GM21515 (cell line): ENCODE data around the gene NRAS.
"Not testable (repeated sequence)": the region's sequence is repeated elsewhere in the genome, so short reads cannot be mapped to it uniquely, and the experiment has no call there.

ENCODE experiments used
- ATAC-seq: cut with Tn5 transposase; IDR thresholded peaks from one replicate; pipeline ENCODE4 v1.9.1; 2021; ENCODE audit not compliant: unreplicated experiment

The NRAS gene

GRCh38 chr1:114716304-114717170, at the start of gene NRAS:
NRAS (minus strand) TSS chr1:114716771; CDS start chr1:114716160, 611 bp downstream.
- peak; percentile 93 for ATAC-seq

GRCh38 chr1:114764689-114765088, 48.1 kb upstream of the NRAS start:
- no peak for ATAC-seq

- ATAC-seq, result no peak
Observed at GRCh38 chr1:114758256-114758832, 41.8 kb upstream of the NRAS start.

GRCh38 chr1:114757455-114758255, 41.1 kb upstream of the NRAS start, which contains the start of gene CSDE1:
CSDE1 (minus strand) TSS chr1:114757984; CDS start chr1:114739890, 18,094 bp downstream.
- peak; percentile 84 for ATAC-seq

- peak; percentile 2 for ATAC-seq
Observed at GRCh38 chr1:114756949-114757454, 40.4 kb upstream of the NRAS start.

- peak; percentile 33 for ATAC-seq
Observed at GRCh38 chr1:114756009-114756892, 39.7 kb upstream of the NRAS start.

GRCh38 chr1:114755006-114755931, 38.7 kb upstream of the NRAS start:
- no peak for ATAC-seq

- not testable (repeated sequence) for ATAC-seq
Observed at GRCh38 chr1:114753702-114754101, 37.1 kb upstream of the NRAS start.

- ATAC-seq, result no peak
Observed at GRCh38 chr1:114753143-114753542, 36.6 kb upstream of the NRAS start.

GRCh38 chr1:114750780-114751179, 34.2 kb upstream of the NRAS start:
- no peak for ATAC-seq

GRCh38 chr1:114749835-114750234, 33.3 kb upstream of the NRAS start:
- no peak for ATAC-seq

- no peak for ATAC-seq
Observed at GRCh38 chr1:114746450-114747121, 30.0 kb upstream of the NRAS start.

GRCh38 chr1:114745291-114745690, 28.7 kb upstream of the NRAS start:
- no peak for ATAC-seq

- ATAC-seq, result no peak
Observed at GRCh38 chr1:114741963-114742746, 25.6 kb upstream of the NRAS start.

GRCh38 chr1:114740331-114740730, 23.8 kb upstream of the NRAS start:
- no peak for ATAC-seq

GRCh38 chr1:114737314-114737849, 20.8 kb upstream of the NRAS start:
- ATAC-seq, result no peak

GRCh38 chr1:114735479-114735878, 18.9 kb upstream of the NRAS start:
- no peak for ATAC-seq

- no peak for ATAC-seq
Observed at GRCh38 chr1:114729782-114730181, 13.2 kb upstream of the NRAS start.
